ENCODE measurements around the gene DIS3L2.

- TF ChIP-seq CTCF (conservative IDR thresholded peaks at IDR 0.05) (no peak), EZH2 (IDR thresholded peaks at IDR 0.05; ENCODE audit: low read depth) (no peak)
Measured at GRCh38 chr2:231922311-231923009, 39.1 kb upstream of the DIS3L2 start.
